ENCODE data around the gene SLC7A10. TPM values are rescaled to one million over a fixed set of nuclear protein-coding genes. Genes with fewer than 3 reads are reported as not detected.

SLC7A10 gene
- total RNA-seq, 1 donor from 2014 or later = 1.4 TPM

GRCh38 chr19:33205531-33206260, 20.0 kb downstream of the SLC7A10 start:
- Mint-ChIP-seq H3K4me1 (no peaks in the 10 kb centered on the region), H3K27ac (ENCODE audit: unreplicated experiment) (no peak overlapping the region), H3K36me3 (ENCODE audit: low read depth) (peaks cover 5% of the 10 kb centered on the region), H3K4me3 (no peak overlapping the region), H3K9me3 (no peaks in the 10 kb centered on the region), H3K27me3 (ENCODE audit: low read depth) (no peaks in the 10 kb centered on the region)
- TF ChIP-seq CTCF (conservative IDR thresholded peaks at IDR 0.05) = no peak
- no peak for DNase-seq (ENCODE audit: low read depth, low spot score)

- H3K36me3 Mint-ChIP-seq (ENCODE audit: low read depth) = peaks cover 5% of the 10 kb centered on the region
- H3K9me3 Mint-ChIP-seq = no peaks in the 10 kb centered on the region
- no peaks in the 10 kb centered on the region for H3K4me1 Mint-ChIP-seq
- no peak overlapping the region for H3K27ac Mint-ChIP-seq (ENCODE audit: unreplicated experiment)
- TF ChIP-seq CTCF (conservative IDR thresholded peaks at IDR 0.05) = no peak
- no peak for DNase-seq (ENCODE audit: low read depth, low spot score)
- H3K4me3 Mint-ChIP-seq = no peak overlapping the region
- H3K27me3 Mint-ChIP-seq (ENCODE audit: low read depth) = no peaks in the 10 kb centered on the region
Measured at GRCh38 chr19:33205110-33205509, 20.5 kb downstream of the SLC7A10 start.

- DNase-seq (ENCODE audit: low read depth, low spot score) = no peak
- Mint-ChIP-seq H3K4me1 (no peaks in the 10 kb centered on the region), H3K9me3 (no peaks in the 10 kb centered on the region), H3K27ac (ENCODE audit: unreplicated experiment) (no peak overlapping the region), H3K27me3 (ENCODE audit: low read depth) (no peaks in the 10 kb centered on the region), H3K4me3 (no peak overlapping the region), H3K36me3 (ENCODE audit: low read depth) (peaks cover 5% of the 10 kb centered on the region)
- no peak for TF ChIP-seq CTCF (conservative IDR thresholded peaks at IDR 0.05)
Measured at GRCh38 chr19:33204136-33204973, 21.3 kb downstream of the SLC7A10 start.

- no peaks in the 10 kb centered on the region for H3K9me3 Mint-ChIP-seq
- no peaks in the 10 kb centered on the region for H3K27me3 Mint-ChIP-seq (ENCODE audit: low read depth)
- H3K27ac Mint-ChIP-seq (ENCODE audit: unreplicated experiment) = no peak overlapping the region
- no peaks in the 10 kb centered on the region for H3K4me1 Mint-ChIP-seq
- no peak for DNase-seq (ENCODE audit: low read depth, low spot score)
- H3K4me3 Mint-ChIP-seq = no peak overlapping the region
- peaks cover 5% of the 10 kb centered on the region for H3K36me3 Mint-ChIP-seq (ENCODE audit: low read depth)
- TF ChIP-seq CTCF (conservative IDR thresholded peaks at IDR 0.05) = no peak
Measured at GRCh38 chr19:33203529-33203928, 22.1 kb downstream of the SLC7A10 start.

GRCh38 chr19:33202546-33203507, 22.8 kb downstream of the SLC7A10 start:
- H3K27me3 Mint-ChIP-seq (ENCODE audit: low read depth) = no peaks in the 10 kb centered on the region
- H3K27ac Mint-ChIP-seq (ENCODE audit: unreplicated experiment) = no peak overlapping the region
- no peak for TF ChIP-seq CTCF (conservative IDR thresholded peaks at IDR 0.05)
- DNase-seq (ENCODE audit: low read depth, low spot score) = no peak
- H3K9me3 Mint-ChIP-seq = no peaks in the 10 kb centered on the region
- no peaks in the 10 kb centered on the region for H3K4me1 Mint-ChIP-seq
- no peak overlapping the region for H3K4me3 Mint-ChIP-seq
- peaks cover 5% of the 10 kb centered on the region for H3K36me3 Mint-ChIP-seq (ENCODE audit: low read depth)

All from neural crest cell (in vitro differentiated cells).